ENCODE measurements around the gene COL9A3.

COL9A3 gene

GRCh38 chr20:62812907-62813200, 4.0 kb upstream of the COL9A3 start:
- H3K79me2 ChIP-seq = peaks cover 5% of the 10 kb centered on the region
- no peaks in the 10 kb centered on the region for H3K36me3 ChIP-seq (ENCODE audit: control insufficient read depth, insufficient read depth, low read length)
- no peaks in the 10 kb centered on the region for H3K9me3 ChIP-seq (ENCODE audit: control insufficient read depth, low read length)
- no peak overlapping the region for H3K9ac ChIP-seq
- H3K4me2 ChIP-seq (ENCODE audit: low read length) = no peak overlapping the region
- TF ChIP-seq, protein P1, sequence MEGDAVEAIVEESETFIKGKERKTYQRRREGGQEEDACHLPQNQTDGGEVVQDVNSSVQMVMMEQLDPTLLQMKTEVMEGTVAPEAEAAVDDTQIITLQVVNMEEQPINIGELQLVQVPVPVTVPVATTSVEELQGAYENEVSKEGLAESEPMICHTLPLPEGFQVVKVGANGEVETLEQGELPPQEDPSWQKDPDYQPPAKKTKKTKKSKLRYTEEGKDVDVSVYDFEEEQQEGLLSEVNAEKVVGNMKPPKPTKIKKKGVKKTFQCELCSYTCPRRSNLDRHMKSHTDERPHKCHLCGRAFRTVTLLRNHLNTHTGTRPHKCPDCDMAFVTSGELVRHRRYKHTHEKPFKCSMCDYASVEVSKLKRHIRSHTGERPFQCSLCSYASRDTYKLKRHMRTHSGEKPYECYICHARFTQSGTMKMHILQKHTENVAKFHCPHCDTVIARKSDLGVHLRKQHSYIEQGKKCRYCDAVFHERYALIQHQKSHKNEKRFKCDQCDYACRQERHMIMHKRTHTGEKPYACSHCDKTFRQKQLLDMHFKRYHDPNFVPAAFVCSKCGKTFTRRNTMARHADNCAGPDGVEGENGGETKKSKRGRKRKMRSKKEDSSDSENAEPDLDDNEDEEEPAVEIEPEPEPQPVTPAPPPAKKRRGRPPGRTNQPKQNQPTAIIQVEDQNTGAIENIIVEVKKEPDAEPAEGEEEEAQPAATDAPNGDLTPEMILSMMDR (IDR thresholded peaks at IDR 0.05) = no peak
- H3K27ac ChIP-seq = no peak overlapping the region
- no peaks in the 10 kb centered on the region for H3K27me3 ChIP-seq (ENCODE audit: control insufficient read depth, insufficient read depth, low read length)
- no peak overlapping the region for H2AFZ ChIP-seq
- peaks cover 10% of the 10 kb centered on the region for H3K4me1 ChIP-seq
- no peak overlapping the region for H3K4me3 ChIP-seq (ENCODE audit: low read depth, low read length)

DNA sequence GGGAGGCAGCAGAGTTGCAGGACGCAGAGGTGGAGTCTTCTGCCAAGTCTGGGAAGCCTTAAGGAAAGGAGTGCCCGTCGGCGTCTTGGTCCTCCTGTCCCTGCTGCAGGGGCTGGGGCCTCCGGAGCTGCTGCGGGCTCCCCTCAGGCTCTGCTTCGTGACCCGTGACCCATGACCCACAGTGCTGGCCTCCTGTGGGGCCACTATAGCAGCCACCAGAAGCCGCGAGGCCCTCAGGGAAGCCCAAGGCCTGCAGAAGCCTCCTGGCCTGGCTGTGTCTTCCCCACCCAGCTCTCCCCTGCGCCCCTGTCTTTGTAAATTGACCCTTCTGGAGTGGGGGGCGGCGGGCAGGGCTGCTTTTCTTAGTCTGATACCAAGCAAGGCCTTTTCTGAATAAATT, 3.3 kb upstream of the COL9A3 start:
- Histone ChIP-seq H3K27me3 (ENCODE audit: control insufficient read depth, insufficient read depth, low read length) (no peaks in the 10 kb centered on the region), H3K4me1 (peaks cover 16% of the 10 kb centered on the region), H3K4me2 (ENCODE audit: low read length) (no peak overlapping the region), H3K27ac (no peak overlapping the region), H3K36me3 (ENCODE audit: control insufficient read depth, insufficient read depth, low read length) (no peaks in the 10 kb centered on the region), H3K9me3 (ENCODE audit: control insufficient read depth, low read length) (no peaks in the 10 kb centered on the region), H2AFZ (no peak overlapping the region), H3K9ac (no peak overlapping the region), H3K4me3 (ENCODE audit: low read depth, low read length) (no peak overlapping the region), H3K79me2 (peaks cover 3% of the 10 kb centered on the region)
- TF ChIP-seq, protein P1 (IDR thresholded peaks at IDR 0.05) = no peak

- Histone ChIP-seq H3K4me2 (ENCODE audit: low read length) (no peak overlapping the region), H3K36me3 (ENCODE audit: control insufficient read depth, insufficient read depth, low read length) (no peaks in the 10 kb centered on the region), H3K27me3 (ENCODE audit: control insufficient read depth, insufficient read depth, low read length) (no peaks in the 10 kb centered on the region), H3K9ac (no peak overlapping the region), H3K4me1 (peaks cover 19% of the 10 kb centered on the region), H3K27ac (no peak overlapping the region), H3K4me3 (ENCODE audit: low read depth, low read length) (no peak overlapping the region), H3K9me3 (ENCODE audit: control insufficient read depth, low read length) (no peaks in the 10 kb centered on the region), H2AFZ (no peak overlapping the region), H3K79me2 (peaks cover 3% of the 10 kb centered on the region)
- TF ChIP-seq, protein P1 (IDR thresholded peaks at IDR 0.05) = no peak
Measured at GRCh38 chr20:62814060-62814708, 2.7 kb upstream of the COL9A3 start.

DNA sequence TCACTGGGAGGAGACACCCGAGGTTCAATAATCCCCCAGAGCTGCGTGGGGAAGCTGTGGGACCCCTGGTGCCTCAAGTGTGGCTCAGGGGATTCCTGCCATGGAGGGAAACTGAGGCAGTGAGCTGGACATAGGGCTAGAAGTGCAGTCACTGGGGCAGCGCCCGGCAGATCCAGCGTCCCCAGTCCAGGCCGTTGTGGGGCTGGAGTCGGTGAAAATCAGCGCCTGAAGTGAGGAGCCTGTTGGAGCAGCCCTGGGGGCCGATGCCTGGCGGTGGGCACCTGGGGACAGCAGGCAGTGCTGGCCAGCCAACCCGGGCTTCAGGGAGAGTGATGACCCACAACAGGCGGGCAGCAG, 2.2 kb upstream of the COL9A3 start:
- H3K79me2 ChIP-seq = no peaks in the 10 kb centered on the region
- H3K27ac ChIP-seq = no peak overlapping the region
- no peak overlapping the region for H2AFZ ChIP-seq
- H3K4me2 ChIP-seq (ENCODE audit: low read length) = no peak overlapping the region
- H3K9ac ChIP-seq = no peak overlapping the region
- H3K36me3 ChIP-seq (ENCODE audit: control insufficient read depth, insufficient read depth, low read length) = no peaks in the 10 kb centered on the region
- no peak overlapping the region for H3K4me3 ChIP-seq (ENCODE audit: low read depth, low read length)
- H3K9me3 ChIP-seq (ENCODE audit: control insufficient read depth, low read length) = no peaks in the 10 kb centered on the region
- H3K4me1 ChIP-seq = peaks cover 19% of the 10 kb centered on the region
- no peaks in the 10 kb centered on the region for H3K27me3 ChIP-seq (ENCODE audit: control insufficient read depth, insufficient read depth, low read length)
- TF ChIP-seq, protein P1 (IDR thresholded peaks at IDR 0.05) = no peak

Measured in parathyroid adenoma (tissue), 2 donors.